HG03196 (cell line): ENCODE data around the gene TESK2.

Experiments
- ATAC-seq: cut with Tn5 transposase; IDR thresholded peaks from one replicate; pipeline ENCODE4 v1.9.1; 2021; ENCODE audit not compliant: unreplicated experiment

TESK2 gene

DNA sequence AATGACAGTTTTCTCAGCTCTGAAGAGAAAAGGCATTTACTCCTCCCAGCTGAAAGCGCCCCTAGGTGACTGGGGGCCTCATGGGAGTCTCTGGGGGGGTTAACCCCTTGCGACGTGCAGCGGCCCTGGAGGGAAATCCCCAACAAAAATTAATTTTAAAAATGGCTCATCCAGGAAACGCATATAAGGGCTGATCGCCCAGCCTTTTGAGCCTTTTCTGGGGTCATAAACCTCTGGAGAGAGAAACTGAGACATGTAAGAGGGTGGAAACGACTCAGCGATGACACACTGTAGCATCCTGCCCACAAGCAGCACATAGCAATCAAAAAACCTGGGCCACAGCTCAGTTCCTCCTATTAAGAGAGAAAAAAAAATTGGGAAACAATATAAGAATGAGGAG, 184.6 kb downstream of the TESK2 start:
- ATAC-seq, result no peak

DNA sequence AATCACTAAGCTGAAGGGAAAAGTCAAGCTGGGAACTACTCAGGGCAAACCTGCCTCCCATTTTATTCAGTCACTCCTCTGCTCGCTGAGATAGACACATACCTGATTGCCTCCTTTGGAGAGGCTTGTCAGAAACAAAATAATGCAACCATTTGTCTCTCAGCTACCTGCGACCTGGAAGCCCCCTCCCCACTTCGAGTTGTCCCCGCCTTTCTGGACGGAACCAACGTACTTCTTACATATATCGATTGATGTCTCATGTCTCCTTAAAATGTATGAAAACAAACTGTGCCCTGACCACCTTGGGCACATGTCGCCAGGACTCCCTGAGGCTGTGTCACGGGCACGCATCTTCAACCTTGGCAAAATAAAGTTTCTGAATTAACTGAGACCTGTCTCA, 185.7 kb downstream of the TESK2 start:
- ATAC-seq, result no peak

DNA sequence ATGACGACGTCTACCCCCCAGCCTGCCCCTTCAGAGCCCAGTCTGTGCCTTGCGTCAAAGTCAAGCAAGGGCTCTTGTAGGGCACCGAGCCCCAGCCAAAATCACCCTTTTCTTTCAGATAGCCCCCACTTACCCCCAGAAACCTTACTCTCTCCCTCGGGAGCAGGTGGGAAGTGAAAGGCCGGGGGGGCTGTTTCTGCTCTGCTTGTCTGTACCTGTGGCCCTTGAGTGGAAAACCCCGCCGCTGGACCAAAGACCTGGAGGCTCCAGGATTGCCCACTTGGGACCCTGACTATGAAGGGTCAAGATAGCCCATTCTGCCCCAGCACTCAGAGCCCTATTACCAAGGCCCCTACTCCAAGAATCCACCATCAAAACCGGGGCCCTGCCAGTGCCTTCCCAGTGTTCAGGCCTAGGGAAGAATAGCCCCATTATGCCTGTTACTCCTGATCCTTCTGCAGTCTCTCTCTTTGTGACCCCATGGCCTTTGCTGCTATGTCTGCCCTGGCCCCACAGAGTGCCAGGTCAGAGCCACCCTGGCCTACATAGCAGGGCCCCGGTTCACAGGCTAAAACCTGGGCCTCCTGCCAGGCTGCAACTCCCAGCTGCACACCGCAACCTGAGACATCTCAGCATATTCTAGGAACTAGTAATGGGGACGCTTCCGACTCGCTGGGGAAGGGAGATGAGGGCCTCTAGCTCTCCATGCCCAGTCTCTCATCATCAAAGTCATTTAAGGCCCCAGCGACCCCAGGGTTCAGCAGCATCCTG, 186.5 kb downstream of the TESK2 start:
- ATAC-seq, result peak; percentile 2

DNA sequence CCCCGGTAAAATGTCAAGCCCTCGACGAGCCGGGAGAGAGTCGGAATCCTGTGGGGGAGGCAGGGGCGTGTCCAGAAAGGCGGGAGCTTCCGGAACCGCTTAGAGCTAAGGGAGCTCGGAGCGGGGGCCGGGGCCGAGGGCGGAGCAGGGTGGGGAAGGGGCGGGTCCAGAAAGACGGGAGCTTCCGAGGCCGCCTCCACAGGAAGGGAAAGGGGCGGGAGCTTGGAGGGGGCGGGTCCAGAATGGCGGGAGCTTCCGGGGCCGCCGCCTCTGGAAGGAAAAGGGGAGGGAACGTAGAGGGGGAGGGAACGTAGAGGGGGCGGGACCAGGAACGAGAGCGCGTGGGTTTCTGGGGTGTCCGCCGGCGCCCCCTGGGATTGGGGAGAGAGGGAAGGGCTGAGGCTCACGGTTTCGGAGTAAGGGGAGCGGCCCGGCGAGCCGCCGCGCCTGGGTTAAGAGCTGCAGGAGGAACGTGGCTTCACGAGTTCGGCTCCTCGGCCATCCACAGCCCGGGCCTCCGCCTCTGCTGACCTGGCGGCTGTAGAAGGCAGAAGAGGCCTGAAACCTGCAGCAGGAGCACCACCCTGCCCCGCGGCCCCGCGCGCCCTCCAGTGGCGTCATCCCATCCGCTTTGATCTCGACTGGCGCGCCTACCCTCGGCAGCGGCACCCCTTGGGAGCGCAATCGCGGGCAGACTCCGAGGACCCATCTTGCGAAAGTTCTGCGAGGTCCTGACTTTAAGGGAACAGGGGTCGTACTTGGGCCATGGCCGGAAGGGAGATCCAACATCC, 187.2 kb downstream of the TESK2 start:
- ATAC-seq, result peak; percentile 66

DNA sequence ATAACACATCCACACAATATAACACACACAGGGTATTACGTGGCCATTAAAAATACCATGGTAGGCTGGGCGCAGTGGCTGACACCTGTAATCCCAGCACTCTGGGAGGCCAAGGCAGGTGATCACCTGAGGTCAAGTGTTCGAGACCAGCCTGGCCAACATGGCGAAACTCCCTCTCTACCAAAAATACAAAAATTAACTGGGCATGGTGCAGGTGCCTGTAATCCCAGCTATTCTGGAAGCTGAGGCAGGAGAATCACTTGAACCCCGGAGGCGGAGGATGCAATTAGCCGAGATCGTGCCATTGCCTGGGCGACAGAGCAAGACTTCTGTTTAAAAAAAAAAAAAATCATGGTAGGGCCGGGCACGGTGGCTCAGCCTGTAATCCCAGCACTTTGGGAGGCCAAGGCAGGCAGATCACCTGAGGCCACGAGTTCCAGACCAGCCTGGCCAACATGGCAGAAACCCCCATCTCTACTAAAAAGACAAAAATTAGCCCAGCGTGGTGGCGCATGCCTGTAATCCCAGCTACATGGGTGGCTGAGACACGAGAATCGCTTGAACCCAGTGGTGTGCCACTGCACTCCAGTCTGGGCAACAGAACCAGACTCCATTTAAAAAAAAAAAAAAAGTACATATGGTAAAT, 188.3 kb downstream of the TESK2 start:
- no peak for ATAC-seq

DNA sequence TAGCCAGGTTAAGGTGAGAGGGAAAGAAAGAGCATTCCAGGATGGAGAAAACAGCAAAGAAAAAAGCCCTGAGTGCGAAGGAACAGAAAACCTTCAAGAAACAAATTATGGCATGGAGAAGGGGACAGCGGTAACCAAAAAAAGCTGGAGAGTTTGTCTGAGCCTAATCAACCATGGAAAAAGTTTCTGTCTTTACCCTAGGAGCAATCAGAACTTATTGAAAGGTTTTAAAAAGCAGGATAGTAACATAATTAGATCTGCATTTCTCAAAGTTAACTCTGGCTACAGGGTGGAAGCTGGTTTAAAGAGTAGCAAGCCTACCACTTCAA, 190.3 kb downstream of the TESK2 start:
- no peak for ATAC-seq

DNA sequence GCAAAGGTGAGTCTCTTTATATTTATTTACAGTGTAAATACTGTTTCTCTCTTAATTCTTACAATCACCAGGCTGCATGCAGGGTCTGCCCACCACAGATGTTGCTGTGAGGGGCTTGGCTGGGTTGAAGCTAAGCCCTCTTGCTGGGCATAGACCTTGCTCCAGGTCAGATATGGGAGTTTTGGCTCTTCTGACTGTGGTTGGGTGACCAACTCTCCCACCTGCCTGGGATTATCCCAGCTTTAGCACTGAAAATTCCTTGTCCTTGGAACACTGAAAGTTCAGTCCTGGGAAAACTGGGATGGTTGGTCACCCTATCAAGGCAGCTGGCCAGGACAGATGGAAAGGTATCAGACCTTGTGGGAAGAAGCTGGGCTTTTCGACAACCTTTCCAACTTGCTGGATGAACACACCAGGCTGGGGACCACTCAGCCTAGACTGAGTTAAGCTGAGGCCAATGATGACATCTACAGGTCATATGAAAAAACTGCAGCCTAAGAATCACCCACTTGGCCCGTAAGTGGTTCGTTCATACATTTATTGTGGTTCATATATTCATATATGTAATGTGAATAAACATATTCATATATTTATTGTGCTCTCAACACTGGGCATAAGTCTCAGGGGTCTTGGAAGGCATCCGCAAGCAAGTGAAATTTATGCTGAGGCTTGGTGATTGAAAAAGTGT, 190.8 kb downstream of the TESK2 start:
- ATAC-seq, result no peak

DNA sequence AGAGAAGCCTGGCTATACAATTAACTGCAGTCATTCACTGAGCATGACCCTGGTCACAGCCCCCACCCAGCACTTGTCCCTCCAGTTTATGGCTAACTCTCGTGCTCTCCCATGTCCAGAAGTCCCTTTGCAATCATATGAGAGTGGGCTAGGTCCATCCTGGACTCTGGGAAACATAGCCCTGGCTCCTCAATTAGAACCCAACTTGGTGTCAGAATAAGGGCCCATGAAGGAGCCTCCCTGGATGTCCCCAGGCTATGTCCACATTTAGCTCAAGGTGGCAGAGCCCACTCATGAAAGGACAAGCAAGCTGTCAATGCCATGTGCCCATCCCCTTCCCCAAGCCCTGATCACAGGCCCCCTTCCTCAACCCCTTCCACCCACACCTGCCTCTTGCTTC, 191.7 kb downstream of the TESK2 start:
- no peak for ATAC-seq

DNA sequence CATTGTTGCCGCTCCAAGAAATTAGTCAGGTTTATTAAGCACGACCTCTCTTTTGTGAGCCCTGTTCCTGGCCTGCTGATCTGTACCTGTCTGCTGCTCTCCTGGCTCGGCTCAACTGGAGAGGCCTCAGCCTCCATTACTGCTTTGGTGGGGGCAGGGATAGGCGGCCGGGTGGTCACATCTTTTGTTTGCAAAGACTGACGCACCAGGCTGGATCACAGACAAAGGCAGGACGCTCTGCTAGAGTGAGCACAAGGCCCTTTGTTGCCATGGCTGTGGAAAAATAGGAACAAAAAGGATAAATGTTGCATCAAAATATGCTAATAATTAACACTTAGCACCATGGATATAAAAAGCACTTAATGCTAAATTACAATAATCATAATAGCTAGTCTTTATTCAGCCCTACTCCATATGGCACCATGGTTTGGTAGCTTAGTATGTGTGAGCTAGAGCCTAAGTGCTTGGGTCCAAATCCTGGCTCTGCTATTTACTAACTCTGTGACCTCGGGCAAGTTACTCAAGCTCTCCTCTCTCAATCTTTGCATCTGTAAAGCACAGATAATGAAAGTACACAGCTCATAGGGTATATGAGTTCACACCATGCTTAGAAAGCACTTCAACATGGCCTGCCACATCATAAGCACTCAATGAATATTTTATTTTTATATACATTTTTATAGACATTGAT, 193.2 kb downstream of the TESK2 start:
- no peak for ATAC-seq
